Stimulated activated CD4-positive, alpha-beta T cell treated with anti-CD3 and anti-CD28 coated beads, Interleukin-12 subunit alpha, Interleukin-12 subunit beta, amount 100 ng/mL, for 4 hours (primary cell): ENCODE results near the gene SHROOM2.

Experiments
- DNase-seq: peaks from one replicate; pipeline ENCODE4 v3.0.0-alpha.2; 2020

Gene SHROOM2

DNA sequence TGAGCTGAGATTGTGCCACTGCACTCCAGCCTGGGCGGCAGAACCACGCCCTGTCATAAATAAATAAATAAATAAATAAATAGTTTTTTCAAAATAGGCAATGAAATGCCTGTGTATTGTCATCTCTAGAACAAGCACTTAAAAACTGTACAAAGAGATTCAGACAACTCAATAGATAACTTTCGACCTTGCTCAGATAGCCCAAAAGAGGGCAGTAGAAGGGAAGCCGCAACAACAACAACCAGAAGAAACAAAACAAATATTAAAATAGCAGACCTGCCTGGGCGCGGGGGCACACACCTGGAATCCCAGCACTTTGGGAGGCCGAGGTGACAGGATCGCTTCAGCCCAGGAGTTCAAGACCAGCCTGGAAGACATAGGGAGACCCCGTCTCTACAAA lies 171.5 kb downstream of the SHROOM2 start:
- no peak for DNase-seq

- DNase-seq: no peak
These were observed 172.0 kb downstream of the SHROOM2 start for GRCh38 chrX:9958183-9958582.

DNA sequence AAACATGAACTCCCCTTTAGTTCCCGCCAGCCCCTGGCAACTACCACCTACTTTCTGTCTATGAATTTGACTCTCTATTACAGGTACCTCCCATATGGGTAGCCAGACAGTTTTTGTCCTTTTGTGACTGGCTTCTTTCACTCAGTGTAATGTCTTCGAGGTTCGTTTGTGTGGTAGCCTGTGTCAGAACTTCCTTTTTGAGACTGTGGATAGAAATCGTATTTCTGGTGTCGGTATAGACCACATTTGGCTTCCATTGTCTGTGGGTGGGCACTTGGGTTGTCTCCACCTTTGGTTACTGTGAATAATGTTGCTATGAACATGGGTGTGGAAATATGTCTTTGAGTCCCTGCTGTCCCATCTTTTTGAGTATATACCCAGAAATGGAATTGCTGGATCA lies 175.5 kb downstream of the SHROOM2 start:
- no peak for DNase-seq

GRCh38 chrX:9966775-9967408 lies 180.7 kb downstream of the SHROOM2 start, which contains the start of gene CLDN34:
Gene CLDN34 (plus strand): TSS chrX:9967358. CDS start chrX:9967358, 0 bp downstream.
- no peak for DNase-seq

DNA sequence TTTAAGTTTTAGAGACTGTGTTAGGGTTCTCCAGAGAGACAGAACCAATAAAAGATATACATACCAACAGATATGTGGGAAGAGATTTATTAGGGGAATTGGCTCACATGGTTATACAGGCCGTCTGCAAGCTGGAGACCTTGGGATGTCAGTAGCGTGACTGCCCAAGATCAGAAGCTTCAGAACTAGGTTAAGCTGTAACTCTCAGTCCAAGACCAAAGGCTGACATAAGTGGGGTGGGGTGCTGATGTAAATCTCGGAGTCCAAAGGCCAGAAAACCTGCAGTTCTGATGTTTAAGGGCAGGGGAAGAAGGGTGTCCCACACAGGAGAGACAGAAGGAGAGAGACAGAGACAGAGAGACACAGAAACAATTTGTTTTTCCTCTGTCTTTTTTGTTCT lies 191.4 kb downstream of the SHROOM2 start:
- no peak for DNase-seq

GRCh38 chrX:9980401-9980800 lies 194.2 kb downstream of the SHROOM2 start:
- DNase-seq: no peak

DNA sequence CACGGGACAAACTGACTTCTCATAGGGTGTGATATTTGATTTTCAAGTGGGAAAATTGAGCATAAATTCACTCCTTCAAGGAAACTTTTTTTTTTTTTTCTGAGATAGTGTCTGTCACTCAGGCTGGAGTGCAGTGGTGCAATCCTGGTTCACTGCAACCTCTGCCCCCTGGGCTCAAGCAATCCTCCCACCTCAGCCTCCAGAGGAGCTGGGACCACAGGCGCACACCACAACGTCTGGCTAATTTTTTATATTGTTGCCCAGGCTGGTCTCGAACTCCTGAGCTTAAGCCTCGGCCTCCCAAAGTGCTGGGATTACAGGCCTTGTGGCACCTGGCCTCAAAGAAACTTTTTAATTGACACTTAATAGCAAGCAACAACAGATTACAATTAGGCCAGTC lies 194.7 kb downstream of the SHROOM2 start:
- no peak for DNase-seq

DNA sequence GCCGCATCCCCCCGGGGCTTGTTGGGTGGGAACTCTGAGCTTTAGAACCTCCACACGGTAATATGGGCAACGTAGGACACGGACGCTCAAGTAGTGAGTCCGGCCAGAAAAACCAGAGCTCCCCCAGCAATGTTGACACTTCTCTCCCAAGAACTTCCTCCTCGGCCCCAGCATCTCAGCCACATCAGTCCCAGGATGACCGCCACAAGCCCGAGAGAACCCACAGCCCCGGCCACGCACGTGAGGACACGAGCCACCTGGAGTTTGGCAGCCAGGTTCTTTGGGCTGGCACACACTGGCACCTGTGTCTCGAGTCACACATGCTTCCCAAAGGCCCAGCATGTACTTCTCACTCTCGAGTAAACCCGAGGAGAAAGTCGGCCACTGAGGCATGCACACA lies 197.2 kb downstream of the SHROOM2 start:
- no peak for DNase-seq

DNA sequence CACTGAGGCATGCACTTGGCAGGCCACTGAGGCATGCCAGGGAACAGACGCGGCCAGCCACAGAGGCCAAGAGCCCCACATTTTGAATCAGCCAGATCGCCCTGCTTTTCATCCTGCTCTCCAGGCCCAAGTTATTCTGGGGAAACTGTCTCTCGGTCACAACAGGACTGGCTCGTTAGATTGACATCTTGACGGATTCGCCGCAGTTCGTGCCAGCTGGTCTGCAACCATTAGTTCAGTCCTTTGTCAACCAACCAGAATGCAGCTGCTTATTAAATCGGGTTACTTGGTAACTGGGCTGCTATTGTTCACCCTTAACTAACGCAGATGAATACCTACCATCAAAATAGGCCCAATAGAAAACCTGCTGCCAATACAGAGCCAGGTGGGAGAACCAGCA lies 197.6 kb downstream of the SHROOM2 start:
- no peak for DNase-seq

DNA sequence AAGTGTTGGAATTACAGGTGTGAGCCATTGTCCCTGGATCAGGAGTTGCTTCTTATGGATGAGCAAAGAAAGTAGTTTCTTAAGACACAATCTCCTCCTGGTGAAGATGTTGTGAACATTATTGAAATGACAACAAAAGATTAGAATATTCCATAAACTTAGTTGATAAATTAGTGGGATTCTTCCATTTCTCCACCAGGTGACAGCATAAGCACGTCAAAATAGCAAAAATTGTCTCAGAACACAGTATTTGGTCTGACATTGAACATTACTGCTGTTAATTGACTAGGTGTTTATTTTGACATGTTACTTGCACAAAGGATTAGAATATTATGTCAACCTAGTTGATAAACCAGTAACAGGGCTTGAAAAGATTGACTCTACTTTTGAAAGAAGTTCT lies 202.5 kb downstream of the SHROOM2 start:
- DNase-seq: no peak

DNA sequence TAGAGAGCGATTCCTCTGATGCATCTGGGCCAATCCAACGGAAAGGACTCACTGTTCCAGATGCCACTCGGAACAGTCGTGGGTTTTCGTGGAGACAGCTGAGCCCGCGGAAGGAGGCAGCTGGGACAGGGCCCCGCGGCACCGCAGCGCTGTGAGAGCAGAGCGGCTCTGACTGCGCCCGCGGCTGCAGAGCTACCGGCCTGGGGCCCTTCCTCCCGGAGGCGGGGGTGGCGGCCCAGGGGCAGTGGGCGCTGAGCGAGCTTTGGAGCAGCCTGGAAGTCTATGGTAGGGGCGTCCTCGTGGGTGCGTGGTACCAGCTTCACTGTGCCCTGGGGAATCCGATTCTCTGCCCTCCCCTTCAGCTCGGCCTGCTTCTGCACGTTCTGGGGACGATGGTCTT lies 205.8 kb downstream of the SHROOM2 start:
- DNase-seq: no peak

DNA sequence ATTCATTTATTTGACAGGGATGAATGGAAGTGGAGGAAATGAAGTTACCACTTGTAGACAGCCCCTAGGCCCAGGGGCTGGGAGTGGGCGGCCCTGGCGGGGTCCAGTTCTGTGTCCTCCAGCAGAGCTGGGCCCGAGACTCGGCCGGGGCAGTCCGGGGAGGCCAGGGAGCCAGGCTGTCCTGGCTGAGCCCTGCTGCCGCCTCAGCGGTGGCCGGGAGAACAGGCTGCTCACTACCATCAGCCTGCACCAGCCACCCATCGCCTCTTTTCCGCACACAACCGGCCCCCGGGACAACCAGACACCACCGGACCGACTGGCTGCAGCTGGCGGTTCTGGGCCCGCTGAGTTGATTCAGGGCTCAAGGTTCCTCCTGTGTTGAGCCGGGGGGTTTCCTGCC lies 206.5 kb downstream of the SHROOM2 start:
- no peak for DNase-seq

- DNase-seq: peak; percentile 71
These were observed 209.7 kb downstream of the SHROOM2 start for GRCh38 chrX:9995855-9996339.

- no peak for DNase-seq
These were observed 210.8 kb downstream of the SHROOM2 start for GRCh38 chrX:9997041-9997440.

- peak; percentile 41 for DNase-seq
These were observed 211.3 kb downstream of the SHROOM2 start for GRCh38 chrX:9997524-9997923.
